HG03064 (cell line): ENCODE results near the gene ITPR2.

Experiments used
- ATAC-seq: cut with Tn5 transposase; IDR thresholded peaks from one replicate; pipeline ENCODE4 v1.9.1; 2021; ENCODE audit warnings: low read depth; ENCODE audit not compliant: unreplicated experiment

The ITPR2 gene

GRCh38 chr12:26374934-26375680 lies 457.9 kb downstream of the ITPR2 start:
- no peak for ATAC-seq

- ATAC-seq, result no peak
These were observed 459.1 kb downstream of the ITPR2 start for GRCh38 chr12:26373606-26374495.

GRCh38 chr12:26372866-26373265 lies 460.1 kb downstream of the ITPR2 start:
- no peak for ATAC-seq

GRCh38 chr12:26370098-26370497 lies 462.9 kb downstream of the ITPR2 start:
- no peak for ATAC-seq

GRCh38 chr12:26369588-26369987 lies 463.4 kb downstream of the ITPR2 start:
- no peak for ATAC-seq

GRCh38 chr12:26367991-26368730 lies 464.8 kb downstream of the ITPR2 start:
- no peak for ATAC-seq

GRCh38 chr12:26361964-26362363 lies 471.0 kb downstream of the ITPR2 start:
- ATAC-seq, result no peak

- ATAC-seq, result no peak
These were observed 472.9 kb downstream of the ITPR2 start for GRCh38 chr12:26360062-26360461.

- no peak for ATAC-seq
These were observed 473.4 kb downstream of the ITPR2 start for GRCh38 chr12:26359576-26359975.

- no peak for ATAC-seq
These were observed 474.3 kb downstream of the ITPR2 start for GRCh38 chr12:26358651-26359050.

GRCh38 chr12:26347300-26347699 lies 485.7 kb downstream of the ITPR2 start:
- no peak for ATAC-seq

GRCh38 chr12:26346736-26347135 lies 486.3 kb downstream of the ITPR2 start:
- no peak for ATAC-seq

- ATAC-seq, result no peak
These were observed 487.5 kb downstream of the ITPR2 start for GRCh38 chr12:26345471-26346003.

GRCh38 chr12:26341491-26341890 lies 491.5 kb downstream of the ITPR2 start:
- ATAC-seq, result no peak

- ATAC-seq, result peak; percentile 52
These were observed 492.3 kb downstream of the ITPR2 start for GRCh38 chr12:26340649-26341048.

- ATAC-seq, result no peak
These were observed 493.0 kb downstream of the ITPR2 start for GRCh38 chr12:26339976-26340375.

- ATAC-seq, result no peak
These were observed 494.1 kb downstream of the ITPR2 start for GRCh38 chr12:26338586-26339572.

GRCh38 chr12:26335651-26336050 lies 497.3 kb downstream of the ITPR2 start:
- ATAC-seq, result no peak

- no peak for ATAC-seq
These were observed 498.3 kb downstream of the ITPR2 start for GRCh38 chr12:26334621-26335124.
